ENCODE data around the gene DBN1. TPM values are rescaled to one million over a fixed set of nuclear protein-coding genes. Genes with fewer than 3 reads are reported as not detected.

The DBN1 gene
- total RNA-seq, 4 donors from 2014 or later, result 89.8 to 139 (median 111) TPM

DNA sequence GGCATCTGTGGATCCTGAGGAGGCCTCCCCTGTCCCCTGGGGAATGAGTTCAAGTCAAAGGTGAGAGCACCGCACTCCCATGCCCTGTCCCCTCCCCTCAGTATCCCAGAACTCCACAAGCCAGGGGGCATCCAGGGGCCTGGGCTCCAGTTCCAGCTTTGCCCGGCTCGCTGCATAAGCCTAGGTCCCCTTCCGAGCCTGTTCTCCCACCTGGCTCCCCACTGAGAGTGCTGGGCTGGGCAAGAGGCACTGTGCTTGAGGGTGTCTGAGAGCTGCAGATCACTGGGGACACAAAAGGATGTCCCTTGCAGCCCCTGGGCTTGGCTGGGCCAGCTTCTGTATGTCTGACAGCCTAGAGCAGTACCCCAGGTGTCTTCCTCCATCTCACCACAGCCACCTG is 31.6 kb upstream of the DBN1 start:
- Histone ChIP-seq H3K27me3 (no peaks in the 10 kb centered on the region), H3K27ac (no peak overlapping the region), H3K9me3 (no peaks in the 10 kb centered on the region), H3K4me3 (no peak overlapping the region), H3K36me3 (peaks cover 0 to 22% (median 2%) of the 10 kb centered on the region in 3 donors), H3K4me1 (peaks cover 0 to 39% (median 7%) of the 10 kb centered on the region in 4 donors)
- no peak for TF ChIP-seq EP300 (IDR thresholded peaks at IDR 0.05)
- no peak for TF ChIP-seq POLR2A (IDR thresholded peaks at IDR 0.05)
- TF ChIP-seq CTCF (IDR thresholded peaks at IDR 0.05), result no peak
- 92 to 100% methylated on average over 3 to 4 of the region's 4 CpGs for WGBS, 2 donors
- no peak for DNase-seq (ENCODE audit: low spot score in 2 of 2)

DNA sequence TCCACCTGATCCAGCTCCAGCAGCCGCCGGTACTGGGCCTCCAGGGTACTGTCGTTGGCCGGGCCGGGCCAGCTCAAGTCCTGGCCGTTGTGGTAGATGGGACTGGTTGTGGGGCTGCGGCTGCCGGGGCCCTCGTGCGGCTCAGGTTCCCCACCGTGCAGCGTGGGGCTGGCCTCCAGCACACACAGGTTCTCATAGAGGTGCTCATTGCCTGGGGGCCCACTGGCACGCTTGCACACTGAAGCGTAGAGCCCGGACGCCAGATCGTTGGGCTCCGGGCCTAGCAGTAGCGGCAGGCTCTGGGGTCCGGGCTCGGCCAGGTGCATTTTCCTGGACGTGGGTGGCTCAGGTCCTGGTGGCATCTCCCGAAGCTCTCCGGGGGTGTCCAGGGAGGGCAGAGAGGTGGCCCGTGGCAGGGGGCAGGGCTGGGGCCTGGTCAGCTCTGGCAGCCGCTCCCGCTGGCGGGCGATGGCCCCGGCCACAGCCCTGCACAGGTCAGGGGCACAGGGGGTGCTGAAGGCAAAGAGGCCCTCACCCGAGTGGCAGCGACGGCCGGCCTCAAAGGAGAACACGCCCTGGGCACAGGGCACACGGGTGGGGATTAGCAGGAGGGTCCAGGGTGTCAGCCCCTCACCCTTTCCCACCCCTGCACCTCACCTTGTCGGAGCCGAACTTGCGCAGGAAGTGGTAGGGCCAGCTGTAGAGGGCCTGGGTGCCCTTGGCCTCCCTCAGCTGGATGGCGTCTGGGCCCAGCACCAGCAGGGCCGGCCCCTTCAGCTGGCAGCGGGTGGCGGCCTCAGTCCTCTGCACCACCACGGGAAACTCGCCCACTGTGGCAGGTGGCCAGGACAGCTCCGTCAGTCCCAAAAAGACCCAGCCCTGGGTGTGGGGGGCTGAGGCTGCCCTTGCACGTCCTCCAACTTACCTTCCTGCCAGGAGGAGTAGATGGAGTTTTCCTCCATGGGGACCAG is 30.9 kb upstream of the DBN1 start:
- Histone ChIP-seq H3K36me3 (peaks cover 0 to 18% (median 2%) of the 10 kb centered on the region in 3 donors), H3K4me3 (no peak overlapping the region), H3K9me3 (no peaks in the 10 kb centered on the region), H3K27me3 (no peaks in the 10 kb centered on the region), H3K4me1 (peaks cover 0 to 32% (median 5%) of the 10 kb centered on the region in 4 donors), H3K27ac (no peak overlapping the region)
- TF ChIP-seq EP300 (IDR thresholded peaks at IDR 0.05), result no peak
- no peak for TF ChIP-seq POLR2A (IDR thresholded peaks at IDR 0.05)
- TF ChIP-seq CTCF (IDR thresholded peaks at IDR 0.05), result no peak
- DNase-seq (ENCODE audit: low spot score in 2 of 2), result no peak
- 92 to 95% methylated on average over 25 to 34 of the region's 47 CpGs for WGBS, 2 donors

DNA sequence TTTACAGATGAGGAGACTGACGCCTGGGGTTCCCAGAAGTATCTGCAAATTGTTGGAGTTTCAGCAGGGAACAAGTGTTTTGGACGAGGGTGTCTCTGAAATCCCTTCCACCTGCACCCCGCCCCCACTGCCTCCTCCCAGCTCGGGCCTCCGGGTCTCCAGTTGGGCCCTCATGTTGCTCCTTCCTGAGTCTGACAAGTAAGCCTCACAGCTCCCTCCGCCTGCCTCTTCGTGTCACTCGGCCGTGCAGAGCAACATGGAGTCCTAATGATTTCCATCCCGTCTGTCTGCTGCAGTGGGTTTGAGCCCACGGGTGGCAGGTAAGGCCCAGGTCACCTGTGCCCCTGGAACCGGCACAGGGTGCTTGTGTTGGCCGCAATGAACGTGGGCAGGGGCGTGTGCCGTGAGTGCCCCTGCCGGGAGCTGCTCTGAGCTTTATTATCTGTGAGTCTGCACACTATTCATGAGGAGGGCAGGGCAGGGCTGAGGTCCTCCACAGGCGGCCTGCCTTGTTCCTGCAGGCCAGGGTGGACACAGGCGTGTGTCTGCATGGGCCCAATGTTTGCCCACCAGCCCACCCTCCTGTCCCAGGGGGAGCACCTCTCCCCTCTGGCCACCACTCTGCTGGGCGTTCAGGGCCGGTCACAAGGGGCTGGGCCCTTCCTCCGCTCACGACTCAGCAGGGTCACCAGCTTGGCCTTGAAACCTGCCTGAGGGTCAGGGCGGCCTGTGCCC is 30.1 kb upstream of the DBN1 start:
- WGBS, 2 donors, result 83 to 86% methylated on average over 23 to 24 of the region's 24 CpGs
- H3K27ac ChIP-seq, result no peak overlapping the region
- no peaks in the 10 kb centered on the region for H3K9me3 ChIP-seq
- H3K4me3 ChIP-seq, result no peak overlapping the region
- peaks cover 0 to 18% (median 2%) of the 10 kb centered on the region in 3 donors for H3K36me3 ChIP-seq
- TF ChIP-seq POLR2A (IDR thresholded peaks at IDR 0.05), result no peak
- TF ChIP-seq CTCF (IDR thresholded peaks at IDR 0.05), result no peak
- no peak for TF ChIP-seq EP300 (IDR thresholded peaks at IDR 0.05)
- no peaks in the 10 kb centered on the region for H3K27me3 ChIP-seq
- H3K4me1 ChIP-seq, result peaks cover 0 to 30% (median 5%) of the 10 kb centered on the region in 4 donors
- DNase-seq (ENCODE audit: low spot score in 2 of 2), result no peak

DNA sequence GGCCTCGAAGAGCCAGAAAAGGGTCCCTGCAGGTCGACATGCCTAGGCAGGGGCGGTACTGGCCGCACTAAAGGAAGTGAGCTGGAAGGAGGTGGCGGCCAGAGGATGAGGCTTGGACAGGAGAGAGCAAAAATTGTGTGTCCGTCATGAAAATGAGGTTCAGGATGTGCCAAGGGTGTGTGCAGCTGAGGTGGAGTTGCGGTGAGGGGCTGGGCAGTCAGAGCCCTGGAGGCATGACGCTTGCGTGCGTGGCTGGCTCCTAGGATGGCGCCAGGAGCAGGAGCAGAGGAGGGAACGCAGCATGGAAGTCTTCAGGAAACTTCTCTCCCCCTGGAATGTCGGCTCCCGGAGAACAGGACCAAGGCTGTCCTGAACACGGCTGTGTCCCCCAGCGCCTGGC is 29.5 kb upstream of the DBN1 start:
- DNase-seq (ENCODE audit: low spot score in 2 of 2), result no peak
- H3K36me3 ChIP-seq, result peaks cover 0 to 18% (median 2%) of the 10 kb centered on the region in 3 donors
- no peaks in the 10 kb centered on the region for H3K27me3 ChIP-seq
- peaks cover 0 to 35% (median 9%) of the 10 kb centered on the region in 4 donors for H3K4me1 ChIP-seq
- H3K9me3 ChIP-seq, result no peaks in the 10 kb centered on the region
- no peak overlapping the region for H3K4me3 ChIP-seq
- TF ChIP-seq CTCF (IDR thresholded peaks at IDR 0.05), result no peak
- TF ChIP-seq EP300 (IDR thresholded peaks at IDR 0.05), result no peak
- no peak for TF ChIP-seq POLR2A (IDR thresholded peaks at IDR 0.05)
- WGBS, 2 donors, result 63 to 72% methylated on average over 16 of the region's 16 CpGs
- no peak overlapping the region for H3K27ac ChIP-seq

Data from tibial nerve (tissue), 4 donors.